ENCODE measurements around the gene DCLK2.

Gene DCLK2

DNA sequence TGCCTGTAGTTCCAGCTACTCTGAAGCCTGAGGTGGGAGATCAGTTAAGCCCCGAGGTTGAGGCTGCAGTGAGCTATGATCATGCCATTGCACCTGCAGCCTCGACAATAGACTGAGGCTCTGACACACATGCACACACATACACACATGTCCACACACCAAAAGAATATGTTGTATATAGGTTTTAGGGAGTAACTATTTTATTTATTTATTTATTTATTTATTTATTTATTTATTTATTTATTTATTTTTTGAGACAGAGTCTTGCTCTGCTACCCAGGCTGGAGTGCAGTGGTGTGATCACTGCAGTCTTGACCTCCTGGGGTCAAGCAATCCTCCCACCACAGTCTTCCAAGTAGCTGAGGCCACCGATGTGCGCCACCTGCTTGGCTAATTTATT is 78.3 kb downstream of the DCLK2 start (continued):
- TF ChIP-seq TSHZ1 (tag by site-specific recombination; IDR thresholded peaks at IDR 0.05; ENCODE audit: borderline replicate concordance) (peak; percentile 6; the same call in 1 of the 2 replicates), YY2 (tag by site-specific recombination; IDR thresholded peaks at IDR 0.05) (no peak), ZNF112 (tag by site-specific recombination; IDR thresholded peaks at IDR 0.05) (no peak), ZNF302 (tag by site-specific recombination; IDR thresholded peaks at IDR 0.05; ENCODE audit: low read depth) (no peak), ZNF155 (tag by site-specific recombination; IDR thresholded peaks at IDR 0.05) (no peak), TRIM28 (IDR thresholded peaks at IDR 0.05; ENCODE audit: borderline replicate concordance, low read length) (no peak), GLI2 (tag by site-specific recombination; IDR thresholded peaks at IDR 0.05; ENCODE audit: borderline replicate concordance, low read depth) (peak; percentile 10; the same call in 1 of the 2 replicates), ZNF785 (tag by site-specific recombination; IDR thresholded peaks at IDR 0.05) (no peak), ZNF223 (tag by site-specific recombination; IDR thresholded peaks at IDR 0.05) (no peak), SP3 (tag by site-specific recombination; IDR thresholded peaks at IDR 0.05) (peak; percentile 23; the same call in 1 of the 2 replicates), ZNF433 (tag by site-specific recombination; IDR thresholded peaks at IDR 0.05; ENCODE audit: low read depth) (peak; percentile 68; the same call in 1 of the 2 replicates), KLF7 (tag by site-specific recombination; IDR thresholded peaks at IDR 0.05; ENCODE audit: borderline replicate concordance) (no peak; the same call in 1 of the 2 replicates), SP2 (tag by site-specific recombination; IDR thresholded peaks at IDR 0.05) (no peak), BCL11A (tag by site-specific recombination; IDR thresholded peaks at IDR 0.05; ENCODE audit: low read depth) (no peak), ZNF138 (tag by site-specific recombination; IDR thresholded peaks at IDR 0.05; ENCODE audit: borderline replicate concordance) (0 out of 2 replicates have a peak, but pooled peaks have one; percentile 18), ZNF362 (tag by site-specific recombination; IDR thresholded peaks at IDR 0.05) (no peak), ZNF610 (tag by site-specific recombination; IDR thresholded peaks at IDR 0.05; ENCODE audit: borderline replicate concordance) (no peak), HOXD13 (CRISPR knock-in tag; IDR thresholded peaks at IDR 0.05; ENCODE audit: borderline replicate concordance) (no peak), ZNF394 (tag by site-specific recombination; IDR thresholded peaks at IDR 0.05; ENCODE audit: borderline replicate concordance) (peak; percentile 95), ZNF768 (tag by site-specific recombination; IDR thresholded peaks at IDR 0.05) (no peak), MYNN (tag by site-specific recombination; IDR thresholded peaks at IDR 0.05; ENCODE audit: borderline replicate concordance) (no peak)
- TF ChIP-seq, protein P1, sequence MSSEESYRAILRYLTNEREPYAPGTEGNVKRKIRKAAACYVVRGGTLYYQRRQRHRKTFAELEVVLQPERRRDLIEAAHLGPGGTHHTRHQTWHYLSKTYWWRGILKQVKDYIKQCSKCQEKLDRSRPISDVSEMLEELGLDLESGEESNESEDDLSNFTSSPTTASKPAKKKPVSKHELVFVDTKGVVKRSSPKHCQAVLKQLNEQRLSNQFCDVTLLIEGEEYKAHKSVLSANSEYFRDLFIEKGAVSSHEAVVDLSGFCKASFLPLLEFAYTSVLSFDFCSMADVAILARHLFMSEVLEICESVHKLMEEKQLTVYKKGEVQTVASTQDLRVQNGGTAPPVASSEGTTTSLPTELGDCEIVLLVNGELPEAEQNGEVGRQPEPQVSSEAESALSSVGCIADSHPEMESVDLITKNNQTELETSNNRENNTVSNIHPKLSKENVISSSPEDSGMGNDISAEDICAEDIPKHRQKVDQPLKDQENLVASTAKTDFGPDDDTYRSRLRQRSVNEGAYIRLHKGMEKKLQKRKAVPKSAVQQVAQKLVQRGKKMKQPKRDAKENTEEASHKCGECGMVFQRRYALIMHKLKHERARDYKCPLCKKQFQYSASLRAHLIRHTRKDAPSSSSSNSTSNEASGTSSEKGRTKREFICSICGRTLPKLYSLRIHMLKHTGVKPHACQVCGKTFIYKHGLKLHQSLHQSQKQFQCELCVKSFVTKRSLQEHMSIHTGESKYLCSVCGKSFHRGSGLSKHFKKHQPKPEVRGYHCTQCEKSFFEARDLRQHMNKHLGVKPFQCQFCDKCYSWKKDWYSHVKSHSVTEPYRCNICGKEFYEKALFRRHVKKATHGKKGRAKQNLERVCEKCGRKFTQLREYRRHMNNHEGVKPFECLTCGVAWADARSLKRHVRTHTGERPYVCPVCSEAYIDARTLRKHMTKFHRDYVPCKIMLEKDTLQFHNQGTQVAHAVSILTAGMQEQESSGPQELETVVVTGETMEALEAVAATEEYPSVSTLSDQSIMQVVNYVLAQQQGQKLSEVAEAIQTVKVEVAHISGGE (tag by site-specific recombination; conservative IDR thresholded peaks at IDR 0.05; ENCODE audit: low read depth) = peak; percentile 76
- TF ChIP-seq, protein P2, sequence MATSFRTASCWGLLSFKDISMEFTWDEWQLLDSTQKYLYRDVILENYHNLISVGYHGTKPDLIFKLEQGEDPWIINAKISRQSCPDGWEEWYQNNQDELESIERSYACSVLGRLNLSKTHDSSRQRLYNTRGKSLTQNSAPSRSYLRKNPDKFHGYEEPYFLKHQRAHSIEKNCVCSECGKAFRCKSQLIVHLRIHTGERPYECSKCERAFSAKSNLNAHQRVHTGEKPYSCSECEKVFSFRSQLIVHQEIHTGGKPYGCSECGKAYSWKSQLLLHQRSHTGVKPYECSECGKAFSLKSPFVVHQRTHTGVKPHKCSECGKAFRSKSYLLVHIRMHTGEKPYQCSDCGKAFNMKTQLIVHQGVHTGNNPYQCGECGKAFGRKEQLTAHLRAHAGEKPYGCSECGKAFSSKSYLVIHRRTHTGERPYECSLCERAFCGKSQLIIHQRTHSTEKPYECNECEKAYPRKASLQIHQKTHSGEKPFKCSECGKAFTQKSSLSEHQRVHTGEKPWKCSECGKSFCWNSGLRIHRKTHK (tag by site-specific recombination; IDR thresholded peaks at IDR 0.05) = no peak
